HG03196 (cell line): ENCODE measurements around the gene TRIB2.

ENCODE experiments used
- ATAC-seq: cut with Tn5 transposase; IDR thresholded peaks from one replicate; pipeline ENCODE4 v1.9.1; 2021; ENCODE audit not compliant: unreplicated experiment

TRIB2 gene

DNA sequence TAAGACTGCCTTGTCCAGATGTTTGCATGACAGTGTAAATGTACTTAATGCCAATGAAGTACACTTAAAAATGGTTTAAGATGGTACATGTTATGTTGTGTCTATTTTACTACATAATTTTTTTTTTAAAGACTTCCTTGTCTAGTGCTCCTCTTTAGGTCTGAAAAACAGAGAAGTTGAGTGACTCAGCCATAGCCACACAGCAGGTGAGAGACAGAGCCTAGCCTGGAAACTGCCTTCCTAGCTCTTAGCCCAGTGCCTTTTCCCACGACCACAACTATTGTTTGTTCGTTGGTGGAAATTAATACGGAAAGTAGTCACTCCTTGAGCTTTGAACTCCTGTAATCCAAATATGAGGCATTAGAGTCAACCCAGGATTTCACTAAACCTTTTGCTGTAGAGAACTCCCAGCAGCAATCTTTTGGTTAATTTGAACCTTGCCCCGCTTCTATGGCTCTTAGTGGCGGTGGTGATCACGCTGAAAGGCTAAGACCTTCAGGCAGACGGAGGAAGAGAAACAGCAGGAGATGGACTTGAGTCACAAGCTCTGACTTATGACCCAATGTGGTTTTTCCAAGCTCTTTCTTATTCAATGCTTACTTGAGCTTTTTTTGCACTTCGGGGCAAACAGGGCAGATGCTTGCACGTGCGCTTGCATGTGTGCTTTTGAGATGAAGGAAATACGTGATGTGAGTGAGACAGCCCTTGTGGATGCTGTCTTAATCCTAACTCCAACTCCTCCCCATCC is 21.2 kb downstream of the TRIB2 start:
- no peak for ATAC-seq

DNA sequence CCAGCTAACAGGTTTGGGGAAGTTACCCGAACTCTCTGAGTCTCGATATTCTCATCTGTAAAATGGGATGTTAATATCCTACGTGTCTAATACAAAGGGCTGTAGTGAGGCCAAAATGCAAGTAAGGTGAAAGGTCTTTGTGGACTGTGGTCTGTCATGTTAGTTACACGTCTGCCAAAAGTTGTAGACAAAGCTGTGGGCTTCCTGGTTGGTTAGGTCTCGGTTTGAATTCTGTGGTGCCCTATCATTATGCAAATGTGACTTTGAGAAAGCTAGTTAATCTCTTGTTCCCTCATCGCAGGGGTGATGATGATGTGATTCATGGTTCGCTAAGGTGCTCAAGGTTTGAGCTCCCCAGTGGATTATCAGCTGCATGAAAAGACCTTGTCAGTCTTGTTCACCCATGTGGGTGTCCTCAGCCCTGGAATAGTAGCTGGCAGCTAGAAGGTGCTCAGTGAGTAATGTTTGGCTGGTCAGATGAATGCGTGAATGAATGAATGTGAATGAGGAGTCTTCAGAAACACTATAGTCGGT is 23.1 kb downstream of the TRIB2 start:
- no peak for ATAC-seq

DNA sequence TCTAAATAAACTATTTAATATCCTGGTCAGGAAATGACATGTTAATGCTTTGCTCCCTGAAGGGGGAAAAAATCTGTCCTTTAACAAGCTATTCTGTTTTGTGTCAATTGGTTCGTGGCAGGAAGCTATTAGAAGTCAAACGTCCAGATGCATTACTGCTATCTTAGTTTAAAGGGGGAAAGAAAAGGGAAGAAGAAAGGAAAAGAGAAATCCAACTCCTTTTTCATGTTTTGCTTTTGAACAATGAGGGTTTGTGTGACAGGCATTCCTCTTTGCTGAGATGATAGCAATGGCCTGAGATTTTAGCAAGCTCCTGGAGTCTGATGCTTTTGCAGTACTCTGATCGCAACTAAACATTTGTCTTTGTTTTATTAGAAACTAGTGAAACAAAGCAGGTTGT is 24.6 kb downstream of the TRIB2 start:
- no peak for ATAC-seq

- ATAC-seq: no peak
Measured at GRCh38 chr2:12742891-12743290, 26.2 kb downstream of the TRIB2 start.

- no peak for ATAC-seq
Measured at GRCh38 chr2:12750166-12750905, 33.6 kb downstream of the TRIB2 start.

- ATAC-seq: no peak
Measured at GRCh38 chr2:12754643-12755042, 37.9 kb downstream of the TRIB2 start.

- ATAC-seq: no peak
Measured at GRCh38 chr2:12755384-12755783, 38.6 kb downstream of the TRIB2 start.

GRCh38 chr2:12759248-12759647 is 42.5 kb downstream of the TRIB2 start:
- ATAC-seq: no peak

DNA sequence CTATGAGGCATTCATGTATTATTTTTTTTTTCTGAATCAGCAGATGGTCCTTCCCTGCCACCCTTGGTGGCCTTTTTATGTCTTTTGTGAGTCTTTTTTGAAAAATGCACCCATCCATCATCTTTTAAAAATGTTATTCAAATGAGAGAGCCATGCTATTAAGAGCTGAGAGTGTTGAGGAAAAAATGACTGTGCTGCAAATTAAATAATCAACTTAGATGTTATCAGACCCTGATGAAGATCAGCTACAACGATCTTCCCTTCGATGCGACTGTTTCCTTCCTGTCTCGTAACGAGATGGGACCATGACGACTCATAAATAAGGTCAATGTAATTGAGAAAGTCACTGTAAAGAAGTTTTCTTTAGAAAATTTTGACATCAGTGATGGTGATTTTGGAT is 44.4 kb downstream of the TRIB2 start:
- ATAC-seq: no peak

- ATAC-seq: no peak
Measured at GRCh38 chr2:12762337-12762736, 45.6 kb downstream of the TRIB2 start.

GRCh38 chr2:12762976-12763375 is 46.2 kb downstream of the TRIB2 start:
- no peak for ATAC-seq

DNA sequence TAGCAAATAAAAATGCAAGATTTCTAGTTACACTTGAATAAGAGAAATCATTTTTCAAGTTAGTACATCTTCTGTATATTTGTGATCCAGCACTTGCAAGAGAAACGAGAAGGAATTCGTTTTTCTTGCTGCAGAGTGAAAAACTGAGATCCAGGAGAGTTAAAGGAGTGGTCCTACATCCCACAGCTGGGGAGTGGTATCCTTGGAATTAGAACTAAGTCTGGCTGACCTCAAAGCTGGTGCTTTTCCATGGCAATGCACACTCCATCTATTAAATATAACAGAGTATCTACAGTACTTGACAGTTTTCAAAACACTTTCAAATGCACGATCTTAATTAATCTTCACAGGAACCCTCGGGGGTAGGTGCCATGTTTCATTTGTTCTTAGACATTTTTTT is 46.8 kb downstream of the TRIB2 start:
- ATAC-seq: no peak

- no peak for ATAC-seq
Measured at GRCh38 chr2:12764075-12764730, 47.5 kb downstream of the TRIB2 start.

- no peak for ATAC-seq
Measured at GRCh38 chr2:12764849-12765605, 48.3 kb downstream of the TRIB2 start.

DNA sequence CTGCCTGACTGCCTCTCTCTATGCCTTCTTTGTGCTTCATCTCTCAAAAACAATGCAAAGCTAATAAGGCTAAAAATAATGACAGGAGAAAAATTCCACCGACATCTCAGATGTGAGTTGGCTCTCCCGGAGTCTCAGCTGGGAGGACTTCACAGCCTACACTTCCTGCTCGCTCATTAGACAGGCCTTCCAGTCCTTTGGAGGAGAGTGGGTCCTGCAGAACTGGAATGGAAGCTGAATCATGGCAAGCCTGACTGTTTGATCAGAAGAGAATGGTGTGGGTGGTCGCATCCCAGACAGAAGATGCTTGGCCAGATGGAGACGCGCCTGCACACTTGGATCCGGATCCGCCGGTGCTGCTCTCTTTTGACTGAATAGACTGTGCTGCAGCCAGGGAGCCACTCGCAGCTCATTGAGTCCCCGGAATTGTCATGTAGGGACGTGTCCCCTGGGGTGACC is 49.7 kb downstream of the TRIB2 start:
- no peak for ATAC-seq

DNA sequence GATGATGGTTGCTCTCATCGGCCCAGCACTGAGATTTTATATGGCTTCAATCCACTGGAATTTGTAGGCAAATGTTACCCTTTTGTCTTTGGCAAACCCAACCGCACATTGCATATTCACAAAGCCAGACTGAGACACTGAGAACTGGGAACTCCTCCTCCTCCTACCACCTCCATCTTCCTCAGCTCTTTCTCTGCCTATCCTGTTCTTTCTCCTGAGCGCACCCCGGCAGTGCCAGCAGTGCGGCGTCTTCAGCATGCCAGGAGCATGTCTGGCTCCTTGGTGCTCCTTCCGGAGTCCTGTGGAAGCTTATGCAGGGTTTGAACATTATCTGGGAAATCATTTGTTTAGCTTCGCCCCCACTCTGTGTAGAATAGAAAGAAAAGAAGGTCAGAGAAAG is 50.8 kb downstream of the TRIB2 start:
- no peak for ATAC-seq

GRCh38 chr2:12767996-12768624 is 51.4 kb downstream of the TRIB2 start:
- no peak for ATAC-seq

DNA sequence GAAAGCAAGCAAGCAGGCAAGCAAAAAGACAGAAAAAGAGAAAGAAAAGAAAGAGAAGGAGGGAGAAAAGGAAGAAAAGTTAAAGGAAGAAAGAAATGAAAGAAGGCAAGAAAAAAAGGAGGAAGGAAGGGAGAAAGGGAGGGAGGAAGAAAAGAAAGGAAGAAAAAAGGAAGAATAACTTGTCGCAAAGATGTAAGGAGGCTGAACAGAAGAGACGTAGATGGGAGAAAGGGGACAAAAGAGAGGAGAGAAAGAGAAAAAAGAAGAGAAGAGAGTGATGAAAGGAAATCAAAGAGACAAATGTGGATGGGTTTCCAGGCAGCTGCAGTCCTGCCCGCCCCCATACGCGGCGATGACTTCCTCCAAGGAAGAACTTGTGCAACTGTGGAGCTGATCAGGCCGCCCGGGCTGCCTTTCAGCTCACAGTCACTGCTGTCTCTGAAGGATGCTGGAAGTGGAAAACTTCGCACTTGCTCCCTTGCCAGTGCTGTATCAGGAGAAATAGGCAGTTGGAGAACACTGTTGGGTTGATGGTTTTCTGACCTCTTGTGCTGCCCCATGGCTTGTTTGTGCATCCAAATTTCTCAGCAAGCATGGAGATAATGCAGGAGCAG is 52.9 kb downstream of the TRIB2 start:
- ATAC-seq: no peak

DNA sequence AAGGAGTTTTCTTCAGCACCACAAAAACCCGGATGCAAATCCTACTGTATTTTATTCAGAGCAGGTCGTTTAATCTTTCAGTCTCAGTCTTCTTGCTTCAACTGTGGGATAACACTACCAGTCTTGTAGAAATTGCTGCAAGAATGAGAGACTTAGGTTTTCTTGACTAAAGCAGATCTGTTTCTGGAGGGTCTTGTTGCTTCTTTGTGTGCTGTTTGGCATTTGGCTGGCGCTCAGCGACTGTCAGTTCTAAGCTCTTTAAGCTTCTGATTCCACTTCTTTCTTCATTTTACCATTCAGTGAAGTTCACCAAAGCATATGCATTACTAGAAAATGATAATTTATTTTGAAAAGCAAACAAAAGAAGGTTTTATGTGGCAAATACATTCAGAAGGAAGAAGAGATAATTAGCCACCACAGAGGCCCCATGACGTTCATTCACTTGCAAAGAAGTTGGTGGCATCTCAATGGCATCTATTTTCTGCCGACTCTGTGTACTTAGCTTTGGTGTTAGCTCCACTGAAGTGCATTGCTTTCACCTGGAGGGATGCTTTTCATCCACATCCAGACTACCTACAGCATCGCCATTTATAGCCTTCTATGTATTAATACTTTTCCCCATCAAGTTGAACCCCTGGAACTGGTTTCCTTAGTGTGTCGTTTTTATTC is 53.7 kb downstream of the TRIB2 start:
- ATAC-seq: no peak

- no peak for ATAC-seq
Measured at GRCh38 chr2:12771154-12771553, 54.4 kb downstream of the TRIB2 start.
